ENCODE results near the gene FAM110C.

FAM110C gene

DNA sequence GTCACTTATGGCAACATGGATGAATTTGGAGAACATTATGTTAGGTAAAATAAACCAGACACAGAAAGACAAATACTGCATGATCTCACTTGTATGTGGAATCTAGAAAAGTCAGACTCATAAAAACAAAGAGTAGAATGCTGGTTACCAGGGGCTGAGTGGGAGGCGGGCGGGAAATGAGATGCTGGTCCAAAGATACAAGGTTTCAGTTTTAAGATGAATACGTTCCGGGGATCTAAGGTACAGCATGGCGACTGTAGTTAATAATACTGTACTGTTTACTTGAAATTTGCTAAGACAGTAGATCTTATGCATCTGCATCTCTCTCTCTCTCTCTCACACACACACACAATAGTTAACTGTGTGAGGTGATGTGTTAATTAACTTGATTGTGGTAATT is 14.2 kb downstream of the FAM110C start:
- TF ChIP-seq ISL1 (CRISPR knock-in tag; IDR thresholded peaks at IDR 0.05) (no peak), ZNF70 (CRISPR knock-in tag; IDR thresholded peaks at IDR 0.05) (no peak), ZFP30 (CRISPR knock-in tag; IDR thresholded peaks at IDR 0.05) (no peak), RARB (CRISPR knock-in tag; IDR thresholded peaks at IDR 0.05) (no peak), GLIS3 (CRISPR knock-in tag; IDR thresholded peaks at IDR 0.05) (no peak), OSR1 (CRISPR knock-in tag; IDR thresholded peaks at IDR 0.05) (no peak), SNAI2 (CRISPR knock-in tag; IDR thresholded peaks at IDR 0.05) (no peak), ZNF8 (CRISPR knock-in tag; IDR thresholded peaks at IDR 0.05) (no peak)
- TF ChIP-seq, protein P1, sequence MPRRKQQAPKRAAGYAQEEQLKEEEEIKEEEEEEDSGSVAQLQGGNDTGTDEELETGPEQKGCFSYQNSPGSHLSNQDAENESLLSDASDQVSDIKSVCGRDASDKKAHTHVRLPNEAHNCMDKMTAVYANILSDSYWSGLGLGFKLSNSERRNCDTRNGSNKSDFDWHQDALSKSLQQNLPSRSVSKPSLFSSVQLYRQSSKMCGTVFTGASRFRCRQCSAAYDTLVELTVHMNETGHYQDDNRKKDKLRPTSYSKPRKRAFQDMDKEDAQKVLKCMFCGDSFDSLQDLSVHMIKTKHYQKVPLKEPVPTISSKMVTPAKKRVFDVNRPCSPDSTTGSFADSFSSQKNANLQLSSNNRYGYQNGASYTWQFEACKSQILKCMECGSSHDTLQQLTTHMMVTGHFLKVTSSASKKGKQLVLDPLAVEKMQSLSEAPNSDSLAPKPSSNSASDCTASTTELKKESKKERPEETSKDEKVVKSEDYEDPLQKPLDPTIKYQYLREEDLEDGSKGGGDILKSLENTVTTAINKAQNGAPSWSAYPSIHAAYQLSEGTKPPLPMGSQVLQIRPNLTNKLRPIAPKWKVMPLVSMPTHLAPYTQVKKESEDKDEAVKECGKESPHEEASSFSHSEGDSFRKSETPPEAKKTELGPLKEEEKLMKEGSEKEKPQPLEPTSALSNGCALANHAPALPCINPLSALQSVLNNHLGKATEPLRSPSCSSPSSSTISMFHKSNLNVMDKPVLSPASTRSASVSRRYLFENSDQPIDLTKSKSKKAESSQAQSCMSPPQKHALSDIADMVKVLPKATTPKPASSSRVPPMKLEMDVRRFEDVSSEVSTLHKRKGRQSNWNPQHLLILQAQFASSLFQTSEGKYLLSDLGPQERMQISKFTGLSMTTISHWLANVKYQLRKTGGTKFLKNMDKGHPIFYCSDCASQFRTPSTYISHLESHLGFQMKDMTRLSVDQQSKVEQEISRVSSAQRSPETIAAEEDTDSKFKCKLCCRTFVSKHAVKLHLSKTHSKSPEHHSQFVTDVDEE (CRISPR knock-in tag; IDR thresholded peaks at IDR 0.05): no peak

GRCh38 chr2:29253-29652 is 17.1 kb downstream of the FAM110C start:
- no peak for ATAC-seq
- no peak for TF ChIP-seq TCF4 (CRISPR knock-in tag; IDR thresholded peaks at IDR 0.05; ENCODE audit: borderline replicate concordance)
- no peak for TF ChIP-seq BACH2 (CRISPR knock-in tag; IDR thresholded peaks at IDR 0.05; ENCODE audit: borderline replicate concordance)
- TF ChIP-seq, protein P1 (CRISPR knock-in tag; IDR thresholded peaks at IDR 0.05): no peak
- TF ChIP-seq CREB5 (CRISPR knock-in tag; IDR thresholded peaks at IDR 0.05; ENCODE audit: low read depth): no peak
- TF ChIP-seq TOX (CRISPR knock-in tag; IDR thresholded peaks at IDR 0.05; ENCODE audit: borderline replicate concordance): no peak
- TF ChIP-seq ARNTL (CRISPR knock-in tag; IDR thresholded peaks at IDR 0.05; ENCODE audit: borderline replicate concordance, low read depth): no peak
- TF ChIP-seq, protein P2, sequence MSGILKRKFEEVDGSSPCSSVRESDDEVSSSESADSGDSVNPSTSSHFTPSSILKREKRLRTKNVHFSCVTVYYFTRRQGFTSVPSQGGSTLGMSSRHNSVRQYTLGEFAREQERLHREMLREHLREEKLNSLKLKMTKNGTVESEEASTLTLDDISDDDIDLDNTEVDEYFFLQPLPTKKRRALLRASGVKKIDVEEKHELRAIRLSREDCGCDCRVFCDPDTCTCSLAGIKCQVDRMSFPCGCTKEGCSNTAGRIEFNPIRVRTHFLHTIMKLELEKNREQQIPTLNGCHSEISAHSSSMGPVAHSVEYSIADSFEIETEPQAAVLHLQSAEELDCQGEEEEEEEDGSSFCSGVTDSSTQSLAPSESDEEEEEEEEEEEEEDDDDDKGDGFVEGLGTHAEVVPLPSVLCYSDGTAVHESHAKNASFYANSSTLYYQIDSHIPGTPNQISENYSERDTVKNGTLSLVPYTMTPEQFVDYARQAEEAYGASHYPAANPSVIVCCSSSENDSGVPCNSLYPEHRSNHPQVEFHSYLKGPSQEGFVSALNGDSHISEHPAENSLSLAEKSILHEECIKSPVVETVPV (CRISPR knock-in tag; IDR thresholded peaks at IDR 0.05): no peak
- TF ChIP-seq ZNF8 (CRISPR knock-in tag; IDR thresholded peaks at IDR 0.05): no peak
- TF ChIP-seq SNAI2 (CRISPR knock-in tag; IDR thresholded peaks at IDR 0.05): no peak
- no peak for TF ChIP-seq ESRRG (CRISPR knock-in tag; IDR thresholded peaks at IDR 0.05)
- no peak for TF ChIP-seq CSDC2 (CRISPR knock-in tag; IDR thresholded peaks at IDR 0.05)
- no peak for TF ChIP-seq RARB (CRISPR knock-in tag; IDR thresholded peaks at IDR 0.05)
- TF ChIP-seq POU6F1 (CRISPR knock-in tag; IDR thresholded peaks at IDR 0.05; ENCODE audit: borderline replicate concordance, low read depth): no peak
- no peak for TF ChIP-seq ZC3H10 (CRISPR knock-in tag; IDR thresholded peaks at IDR 0.05)
- no peak for TF ChIP-seq OSR1 (CRISPR knock-in tag; IDR thresholded peaks at IDR 0.05)
- TF ChIP-seq, protein P3, sequence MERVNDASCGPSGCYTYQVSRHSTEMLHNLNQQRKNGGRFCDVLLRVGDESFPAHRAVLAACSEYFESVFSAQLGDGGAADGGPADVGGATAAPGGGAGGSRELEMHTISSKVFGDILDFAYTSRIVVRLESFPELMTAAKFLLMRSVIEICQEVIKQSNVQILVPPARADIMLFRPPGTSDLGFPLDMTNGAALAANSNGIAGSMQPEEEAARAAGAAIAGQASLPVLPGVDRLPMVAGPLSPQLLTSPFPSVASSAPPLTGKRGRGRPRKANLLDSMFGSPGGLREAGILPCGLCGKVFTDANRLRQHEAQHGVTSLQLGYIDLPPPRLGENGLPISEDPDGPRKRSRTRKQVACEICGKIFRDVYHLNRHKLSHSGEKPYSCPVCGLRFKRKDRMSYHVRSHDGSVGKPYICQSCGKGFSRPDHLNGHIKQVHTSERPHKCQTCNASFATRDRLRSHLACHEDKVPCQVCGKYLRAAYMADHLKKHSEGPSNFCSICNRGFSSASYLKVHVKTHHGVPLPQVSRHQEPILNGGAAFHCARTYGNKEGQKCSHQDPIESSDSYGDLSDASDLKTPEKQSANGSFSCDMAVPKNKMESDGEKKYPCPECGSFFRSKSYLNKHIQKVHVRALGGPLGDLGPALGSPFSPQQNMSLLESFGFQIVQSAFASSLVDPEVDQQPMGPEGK (CRISPR knock-in tag; IDR thresholded peaks at IDR 0.05; ENCODE audit: borderline replicate concordance): no peak
- no peak for TF ChIP-seq GLIS3 (CRISPR knock-in tag; IDR thresholded peaks at IDR 0.05)
- no peak for TF ChIP-seq ZFP30 (CRISPR knock-in tag; IDR thresholded peaks at IDR 0.05)
- no peak for TF ChIP-seq ZFP3 (CRISPR knock-in tag; IDR thresholded peaks at IDR 0.05)
- TF ChIP-seq ZNF565 (CRISPR knock-in tag; conservative IDR thresholded peaks at IDR 0.05; ENCODE audit: low read depth): no peak

More for the DNA sequence above, 14.2 kb downstream of the FAM110C start:
- ATAC-seq: no peak

All from SK-N-SH treated with all-trans-retinoic acid at 6 μM for 48 hours (cell line).